Lower leg skin (tissue), 3 donors: ENCODE results near the gene POLDIP3.

ENCODE experiments used
- POLR2A ChIP-seq, 2 donors: fragments of 450-650 bp; IDR thresholded peaks; one replicate each; pipeline ENCODE4 v1.6.1; 2016 to 2017; ENCODE audit warnings: antibody characterized with exemption in 2 of 2, mild to moderate bottlenecking in 1 of 2, moderate library complexity in 1 of 2
- TF ChIP-seq, protein P1 (sequence below), 3 donors: fragments of 450-650 bp; IDR thresholded peaks; one replicate each; pipeline ENCODE4 v1.5.1; 2016; ENCODE audit warnings: antibody characterized with exemption in 3 of 3, mild to moderate bottlenecking in 3 of 3, moderate library complexity in 2 of 3

DNA sequence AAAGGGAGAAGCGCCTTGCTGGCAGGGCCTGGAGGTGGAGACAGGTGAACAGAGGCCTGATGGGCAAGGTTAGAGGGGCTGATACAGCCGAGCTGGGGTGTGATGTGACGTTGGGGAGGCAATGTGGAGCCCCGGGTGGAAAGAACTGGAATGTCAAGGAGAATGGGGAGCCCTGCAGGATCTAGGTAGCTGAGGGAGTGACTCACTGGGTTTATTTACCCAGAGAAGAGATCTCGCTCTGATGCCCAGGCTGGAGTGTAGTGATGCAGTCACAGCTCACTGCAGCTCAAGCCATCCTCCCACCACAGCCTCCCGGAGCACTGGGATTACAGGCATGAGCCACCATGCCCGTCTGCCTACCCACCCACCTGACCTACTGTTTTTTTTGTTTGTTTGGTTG, 36.5 kb upstream of the POLDIP3 start:
- TF ChIP-seq, protein P1, sequence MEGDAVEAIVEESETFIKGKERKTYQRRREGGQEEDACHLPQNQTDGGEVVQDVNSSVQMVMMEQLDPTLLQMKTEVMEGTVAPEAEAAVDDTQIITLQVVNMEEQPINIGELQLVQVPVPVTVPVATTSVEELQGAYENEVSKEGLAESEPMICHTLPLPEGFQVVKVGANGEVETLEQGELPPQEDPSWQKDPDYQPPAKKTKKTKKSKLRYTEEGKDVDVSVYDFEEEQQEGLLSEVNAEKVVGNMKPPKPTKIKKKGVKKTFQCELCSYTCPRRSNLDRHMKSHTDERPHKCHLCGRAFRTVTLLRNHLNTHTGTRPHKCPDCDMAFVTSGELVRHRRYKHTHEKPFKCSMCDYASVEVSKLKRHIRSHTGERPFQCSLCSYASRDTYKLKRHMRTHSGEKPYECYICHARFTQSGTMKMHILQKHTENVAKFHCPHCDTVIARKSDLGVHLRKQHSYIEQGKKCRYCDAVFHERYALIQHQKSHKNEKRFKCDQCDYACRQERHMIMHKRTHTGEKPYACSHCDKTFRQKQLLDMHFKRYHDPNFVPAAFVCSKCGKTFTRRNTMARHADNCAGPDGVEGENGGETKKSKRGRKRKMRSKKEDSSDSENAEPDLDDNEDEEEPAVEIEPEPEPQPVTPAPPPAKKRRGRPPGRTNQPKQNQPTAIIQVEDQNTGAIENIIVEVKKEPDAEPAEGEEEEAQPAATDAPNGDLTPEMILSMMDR (IDR thresholded peaks at IDR 0.05) = no peak
- no peak for TF ChIP-seq POLR2A (IDR thresholded peaks at IDR 0.05)
